Fibroblast of lung (primary cell): ENCODE measurements around the gene PAM. TPM values are rescaled to one million over a fixed set of nuclear protein-coding genes. Genes with fewer than 3 reads are reported as not detected.
A peak's percentile ranks its signal among the peaks of the same experiment; 100 is the strongest.

Experiments used
- DNase-seq, 2 donors: peaks; one replicate each; pipeline versions ENCODE4 v3.0.0 to v3.0.0-alpha.2; 2010; ENCODE audit warnings: low read depth in 2 of 2
- H2AFZ ChIP-seq: 2 replicates; pipeline ENCODE4 v1.5.1; 2012; ENCODE audit warnings: low read length, control low read depth, inconsistent platforms
- H3K27ac ChIP-seq: 2 replicates; pipeline ENCODE4 v1.5.1; 2011; ENCODE audit warnings: low read length, control low read depth; ENCODE audit not compliant: insufficient read depth
- H3K27me3 ChIP-seq: 2 replicates; pipeline ENCODE4 v1.5.1; 2011; ENCODE audit warnings: mild to moderate bottlenecking, low read length; ENCODE audit not compliant: control insufficient read depth, insufficient read depth
- H3K36me3 ChIP-seq: 2 replicates; pipeline ENCODE4 v1.5.1; 2011; ENCODE audit warnings: low read length; ENCODE audit not compliant: control insufficient read depth, insufficient read depth
- H3K4me1 ChIP-seq: 2 replicates; pipeline ENCODE4 v1.5.1; 2011; ENCODE audit warnings: low read length; ENCODE audit not compliant: control insufficient read depth, insufficient read depth; ENCODE audit errors: extremely low read depth
- H3K4me2 ChIP-seq: 2 replicates; pipeline ENCODE4 v1.5.1; 2011; ENCODE audit warnings: low read length, control low read depth; ENCODE audit not compliant: insufficient read depth; ENCODE audit errors: extremely low read depth
- H3K4me3 ChIP-seq, 4 experiments: fragments of 200-600 bp in 1 of 4; sonication (generic) in 1 of 4; replicated peaks in 1 of 4; 2 replicates each; pipeline ENCODE4 v1.5.1; 2011 to 2016; ENCODE audit warnings: low read length in 4 of 4, low read depth in 3 of 4, mild to moderate bottlenecking in 3 of 4, control low read depth in 2 of 4, inconsistent platforms in 1 of 4, mixed read lengths in 1 of 4; ENCODE audit not compliant: insufficient read depth in 1 of 4; ENCODE audit errors: control extremely low read depth in 1 of 4
- H3K79me2 ChIP-seq: 2 replicates; pipeline ENCODE4 v1.5.1; 2012; ENCODE audit warnings: mild to moderate bottlenecking, low read length, inconsistent platforms; ENCODE audit not compliant: control insufficient read depth, insufficient read depth
- H3K9ac ChIP-seq: 2 replicates; pipeline ENCODE4 v1.5.1; 2011; ENCODE audit warnings: mild to moderate bottlenecking, low read length, control low read depth; ENCODE audit not compliant: insufficient read depth
- H3K9me3 ChIP-seq: 2 replicates; pipeline ENCODE4 v1.5.1; 2012; ENCODE audit warnings: low read depth, low read length; ENCODE audit not compliant: control insufficient read depth, insufficient read depth
- H4K20me1 ChIP-seq: 2 replicates; pipeline ENCODE4 v1.5.1; 2011; ENCODE audit warnings: low read length; ENCODE audit not compliant: control insufficient read depth, insufficient read depth; ENCODE audit errors: extremely low read depth
- EZH2 ChIP-seq: IDR thresholded peaks from 2 replicates; pipeline ENCODE4 v1.5.1; 2012; ENCODE audit warnings: low read length, control low read depth, mild to moderate bottlenecking; ENCODE audit errors: missing control alignments
- polyA plus RNA-seq, 2 donors: library from polyadenylated mRNA; depleted of rRNA in 1 of 2; stranded (reverse) in 1 of 2; unstranded in 1 of 2; fragments of >200 nt; gene quantifications; 2 replicates each; pipeline ENCODE4 v1.2.1, GENCODE V29; 2011 to 2012; ENCODE audit warnings: missing spikeins in 1 of 2
- total RNA-seq: library from RNA; depleted of rRNA; stranded (reverse); fragments of >200 nt; gene quantifications from 2 replicates; pipeline ENCODE4 v1.2.1, GENCODE V29; 2014
- TF ChIP-seq, protein P1 (sequence below), 2 donors: IDR thresholded peaks in 1 of 2; conservative IDR thresholded peaks in 1 of 2; 1 replicate in 1 of 2; 2 replicates in 1 of 2; pipeline ENCODE4 v1.5.1; 2011 to 2012; ENCODE audit warnings: low read length in 2 of 2, control low read depth in 1 of 2, inconsistent platforms in 1 of 2, low read depth in 1 of 2, mild to moderate bottlenecking in 1 of 2

Gene PAM
- total and polyA plus RNA-seq, 2 donors (not counting 1 experiment from before 2014, with no cell fraction given): 404 to 405 TPM

DNA sequence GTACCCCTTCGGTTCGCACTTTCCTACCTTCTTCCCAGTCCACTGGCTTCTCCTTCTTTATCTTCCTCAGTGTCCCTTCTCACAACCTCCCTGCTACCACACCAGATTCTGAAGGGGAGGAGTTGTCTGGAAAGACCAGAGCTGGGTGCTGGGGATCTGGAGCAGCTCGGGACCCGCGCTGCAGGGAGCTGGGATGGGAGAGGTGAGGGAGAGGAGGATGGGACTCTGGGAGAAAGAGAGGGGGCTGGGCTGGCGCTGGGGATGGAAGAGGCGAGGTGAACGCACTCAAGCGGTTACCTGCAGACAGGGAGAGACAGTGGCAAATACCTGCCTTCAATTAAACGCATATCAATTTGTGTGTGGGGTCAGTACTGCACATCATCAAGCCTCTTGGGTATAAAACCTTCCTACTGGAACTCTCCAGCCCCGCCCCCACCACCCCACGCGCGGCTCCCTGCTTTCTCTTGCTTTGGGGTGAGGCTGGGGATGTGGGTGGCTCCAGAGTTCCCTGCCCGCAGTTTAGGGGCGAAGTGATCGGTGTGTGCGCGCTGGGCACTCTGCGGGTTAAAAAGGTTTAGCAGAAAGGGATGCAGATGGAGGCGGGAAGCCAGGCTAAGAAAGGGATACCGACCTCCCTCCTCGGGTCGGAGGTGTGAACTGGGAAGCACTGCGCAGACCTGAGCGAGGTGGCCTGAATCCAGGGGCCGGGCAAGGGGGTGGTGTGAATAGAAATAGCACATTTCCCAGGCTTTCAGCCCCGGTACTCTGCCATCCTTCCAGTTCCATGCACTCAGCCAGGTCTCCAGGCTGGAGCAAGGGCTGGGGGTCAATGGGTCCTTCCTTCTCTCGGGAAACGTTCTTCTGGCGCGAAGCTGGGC, 977 bp upstream of the PAM start:
- peak overlapping the region; percentile 96 for H3K27ac ChIP-seq
- DNase-seq: no peak

DNA sequence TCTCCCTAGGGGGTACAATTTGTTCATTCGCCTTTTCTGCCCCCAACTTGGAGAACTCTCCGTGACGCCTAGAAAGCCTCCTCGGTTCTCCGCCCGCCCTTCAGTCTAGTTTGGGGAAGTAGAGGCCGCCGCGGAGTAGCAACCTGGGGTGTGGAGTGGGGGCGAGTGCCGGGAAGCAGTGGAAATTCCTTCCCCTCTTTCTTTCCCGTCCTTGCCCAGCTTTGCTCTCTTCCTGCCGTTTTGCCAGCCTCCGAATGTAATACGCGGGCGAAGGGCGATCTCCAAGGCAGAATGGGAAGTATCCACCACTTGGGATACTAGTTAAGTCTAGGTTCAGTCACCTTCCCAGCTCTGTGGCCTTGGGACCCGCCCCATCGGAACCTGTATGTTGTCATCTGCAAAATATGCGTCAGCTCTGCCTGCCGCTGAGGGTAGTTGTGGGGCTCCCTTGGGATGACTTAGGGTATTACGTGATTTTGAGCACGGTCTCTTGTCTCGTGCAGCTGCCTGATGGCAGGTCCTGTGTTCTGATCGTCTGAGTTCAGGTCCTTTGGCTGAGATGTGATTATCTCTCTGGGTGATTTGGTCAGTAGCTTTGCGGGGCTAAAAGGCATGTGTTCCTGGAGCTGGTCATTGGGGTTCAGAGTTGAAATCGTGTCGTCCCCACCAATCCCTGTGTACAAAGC, 724 bp downstream of the PAM start:
- Histone ChIP-seq H3K36me3 (no peaks in the 10 kb centered on the region), H3K79me2 (peaks cover 32% of the 10 kb centered on the region), H3K27ac (peak overlapping the region; percentile 96), H3K27me3 (no peaks in the 10 kb centered on the region), H3K9me3 (no peaks in the 10 kb centered on the region), H3K4me2 (peak overlapping the region; percentile 82), H4K20me1 (no peaks in the 10 kb centered on the region), H2AFZ (peak overlapping the region; percentile 84), H3K4me3 (peak overlapping the region; percentile 76 to 97 (median 94)), H3K9ac (peak overlapping the region; percentile 82), H3K4me1 (peaks cover 11% of the 10 kb centered on the region)
- TF ChIP-seq, protein P1, sequence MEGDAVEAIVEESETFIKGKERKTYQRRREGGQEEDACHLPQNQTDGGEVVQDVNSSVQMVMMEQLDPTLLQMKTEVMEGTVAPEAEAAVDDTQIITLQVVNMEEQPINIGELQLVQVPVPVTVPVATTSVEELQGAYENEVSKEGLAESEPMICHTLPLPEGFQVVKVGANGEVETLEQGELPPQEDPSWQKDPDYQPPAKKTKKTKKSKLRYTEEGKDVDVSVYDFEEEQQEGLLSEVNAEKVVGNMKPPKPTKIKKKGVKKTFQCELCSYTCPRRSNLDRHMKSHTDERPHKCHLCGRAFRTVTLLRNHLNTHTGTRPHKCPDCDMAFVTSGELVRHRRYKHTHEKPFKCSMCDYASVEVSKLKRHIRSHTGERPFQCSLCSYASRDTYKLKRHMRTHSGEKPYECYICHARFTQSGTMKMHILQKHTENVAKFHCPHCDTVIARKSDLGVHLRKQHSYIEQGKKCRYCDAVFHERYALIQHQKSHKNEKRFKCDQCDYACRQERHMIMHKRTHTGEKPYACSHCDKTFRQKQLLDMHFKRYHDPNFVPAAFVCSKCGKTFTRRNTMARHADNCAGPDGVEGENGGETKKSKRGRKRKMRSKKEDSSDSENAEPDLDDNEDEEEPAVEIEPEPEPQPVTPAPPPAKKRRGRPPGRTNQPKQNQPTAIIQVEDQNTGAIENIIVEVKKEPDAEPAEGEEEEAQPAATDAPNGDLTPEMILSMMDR (conservative IDR thresholded peaks at IDR 0.05 in 1 of 2, IDR thresholded peaks at IDR 0.05 in 1 of 2; ENCODE audit: low read depth in 1 of 2, low read length in 2 of 2): no peak
- TF ChIP-seq EZH2: no peak
- DNase-seq: peak; percentile 64 to 79

More for the DNA sequence above, 977 bp upstream of the PAM start:
- peak overlapping the region; percentile 84 for H2AFZ ChIP-seq
- no peaks in the 10 kb centered on the region for H4K20me1 ChIP-seq
- peaks cover 25% of the 10 kb centered on the region for H3K79me2 ChIP-seq
- no peaks in the 10 kb centered on the region for H3K36me3 ChIP-seq
- H3K9me3 ChIP-seq: no peaks in the 10 kb centered on the region
- peaks cover 9% of the 10 kb centered on the region for H3K4me1 ChIP-seq
- H3K4me3 ChIP-seq: peak overlapping the region; percentile 71 to 97 (median 84)
- TF ChIP-seq, protein P1 (conservative IDR thresholded peaks at IDR 0.05 in 1 of 2, IDR thresholded peaks at IDR 0.05 in 1 of 2; ENCODE audit: low read depth in 1 of 2, low read length in 2 of 2): no peak
- no peak for TF ChIP-seq EZH2
- peak overlapping the region; percentile 82 for H3K9ac ChIP-seq
- peak overlapping the region; percentile 91 for H3K4me2 ChIP-seq
- H3K27me3 ChIP-seq: no peaks in the 10 kb centered on the region

DNA sequence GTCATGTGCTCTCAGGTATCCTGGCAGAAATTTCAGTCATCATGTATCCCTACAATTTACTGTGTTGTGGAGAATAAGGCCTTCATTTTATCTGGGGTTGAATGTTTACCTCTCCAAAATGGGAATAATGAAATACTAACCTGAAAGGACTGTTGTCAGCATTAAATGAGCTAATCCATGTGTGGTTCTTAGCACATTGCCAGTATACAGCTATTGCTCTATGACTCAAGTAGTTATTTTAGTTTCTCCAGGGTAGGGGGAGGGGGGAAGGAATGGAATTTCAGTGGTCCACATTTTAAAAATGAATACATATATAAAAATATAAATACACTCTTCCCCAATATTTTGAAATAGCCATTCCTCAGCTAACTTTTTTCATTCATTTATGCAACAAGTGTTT, 3.5 kb downstream of the PAM start:
- Histone ChIP-seq H3K4me2 (peak overlapping the region; percentile 54), H3K79me2 (peaks cover 42% of the 10 kb centered on the region), H3K27me3 (no peaks in the 10 kb centered on the region), H3K36me3 (no peaks in the 10 kb centered on the region), H3K9me3 (no peaks in the 10 kb centered on the region), H2AFZ (no peak overlapping the region), H3K27ac (no peak overlapping the region), H3K4me3 (no peak overlapping the region), H3K4me1 (peaks cover 18% of the 10 kb centered on the region), H3K9ac (no peak overlapping the region), H4K20me1 (no peaks in the 10 kb centered on the region)
- TF ChIP-seq, protein P1 (conservative IDR thresholded peaks at IDR 0.05 in 1 of 2, IDR thresholded peaks at IDR 0.05 in 1 of 2; ENCODE audit: low read depth in 1 of 2, low read length in 2 of 2): no peak
- no peak for TF ChIP-seq EZH2
- DNase-seq: peak; percentile 72 to 73
